COLO668 (cell line): Measurements from ENCODE around the gene PDE12.
A peak's percentile ranks its signal among the peaks of the same experiment; 100 is the strongest.

Experiments
- DNase-seq: peaks from one replicate; lab custom pipeline; 2025; ENCODE audit not compliant: unreplicated experiment; lab: John Stamatoyannopoulos, UW

The PDE12 gene, protein sequence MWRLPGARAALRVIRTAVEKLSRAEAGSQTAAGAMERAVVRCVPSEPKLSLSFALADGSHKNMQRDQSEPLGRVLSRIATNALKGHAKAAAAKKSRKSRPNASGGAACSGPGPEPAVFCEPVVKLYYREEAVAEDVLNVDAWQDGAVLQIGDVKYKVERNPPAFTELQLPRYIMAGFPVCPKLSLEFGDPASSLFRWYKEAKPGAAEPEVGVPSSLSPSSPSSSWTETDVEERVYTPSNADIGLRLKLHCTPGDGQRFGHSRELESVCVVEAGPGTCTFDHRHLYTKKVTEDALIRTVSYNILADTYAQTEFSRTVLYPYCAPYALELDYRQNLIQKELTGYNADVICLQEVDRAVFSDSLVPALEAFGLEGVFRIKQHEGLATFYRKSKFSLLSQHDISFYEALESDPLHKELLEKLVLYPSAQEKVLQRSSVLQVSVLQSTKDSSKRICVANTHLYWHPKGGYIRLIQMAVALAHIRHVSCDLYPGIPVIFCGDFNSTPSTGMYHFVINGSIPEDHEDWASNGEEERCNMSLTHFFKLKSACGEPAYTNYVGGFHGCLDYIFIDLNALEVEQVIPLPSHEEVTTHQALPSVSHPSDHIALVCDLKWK

DNA sequence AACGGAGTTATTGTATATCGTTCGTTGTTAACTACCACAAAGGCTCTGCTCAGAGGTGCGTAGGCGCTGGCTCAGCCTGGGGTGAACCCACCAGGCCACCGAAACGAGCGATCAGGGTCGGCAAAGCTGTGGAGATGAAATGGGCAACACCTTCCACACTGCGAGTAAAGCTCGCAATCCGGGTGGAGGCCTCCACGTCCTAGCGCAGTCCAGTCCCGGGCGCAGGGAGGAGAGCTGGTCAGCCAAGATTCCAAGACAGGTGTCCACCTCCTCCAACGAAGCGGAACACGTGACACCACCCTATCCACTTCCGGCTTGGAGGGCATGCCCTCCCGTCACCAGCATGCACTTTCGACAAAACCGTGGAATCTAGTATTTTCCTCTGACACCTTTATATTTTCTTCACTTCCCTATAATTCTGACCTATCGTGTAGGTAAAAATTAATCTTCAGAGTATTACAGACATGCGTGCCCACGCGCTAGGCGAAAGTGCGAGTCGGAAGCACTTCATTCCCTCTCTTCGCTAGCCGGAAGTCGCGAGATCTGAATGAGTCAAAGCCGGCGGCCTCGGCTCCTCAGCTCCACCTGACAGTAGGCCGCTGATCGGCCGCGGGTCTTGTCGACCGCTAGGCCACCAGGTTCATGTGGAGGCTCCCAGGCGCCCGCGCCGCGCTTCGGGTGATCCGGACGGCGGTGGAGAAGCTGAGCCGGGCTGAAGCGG, at the start of gene PDE12:
Gene PDE12 (plus strand): TSS at position 537 of the 721 bp plus-strand sequence. CDS start 106 bp downstream, at position 643.
- peak; percentile 84 for DNase-seq

DNA sequence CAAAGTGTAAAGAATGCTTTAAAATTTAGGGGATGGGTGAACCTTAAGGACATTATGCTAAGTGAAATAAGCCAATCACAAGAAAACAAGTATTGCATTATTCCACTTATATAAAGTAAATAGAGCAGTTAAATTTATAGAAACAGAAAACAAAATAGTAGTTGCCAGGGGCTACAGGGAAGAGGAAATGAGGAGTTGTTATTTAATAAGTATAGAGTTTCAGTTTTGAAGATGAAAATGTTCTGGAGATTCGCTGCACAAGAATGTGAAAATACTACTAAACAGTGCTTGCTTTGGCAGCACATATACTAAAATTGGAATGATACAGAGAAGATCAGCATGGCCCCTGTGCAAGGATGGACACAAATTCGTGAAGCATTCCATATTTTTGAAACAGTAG, 43.9 kb upstream of the PDE12 start:
- no peak for DNase-seq

DNA sequence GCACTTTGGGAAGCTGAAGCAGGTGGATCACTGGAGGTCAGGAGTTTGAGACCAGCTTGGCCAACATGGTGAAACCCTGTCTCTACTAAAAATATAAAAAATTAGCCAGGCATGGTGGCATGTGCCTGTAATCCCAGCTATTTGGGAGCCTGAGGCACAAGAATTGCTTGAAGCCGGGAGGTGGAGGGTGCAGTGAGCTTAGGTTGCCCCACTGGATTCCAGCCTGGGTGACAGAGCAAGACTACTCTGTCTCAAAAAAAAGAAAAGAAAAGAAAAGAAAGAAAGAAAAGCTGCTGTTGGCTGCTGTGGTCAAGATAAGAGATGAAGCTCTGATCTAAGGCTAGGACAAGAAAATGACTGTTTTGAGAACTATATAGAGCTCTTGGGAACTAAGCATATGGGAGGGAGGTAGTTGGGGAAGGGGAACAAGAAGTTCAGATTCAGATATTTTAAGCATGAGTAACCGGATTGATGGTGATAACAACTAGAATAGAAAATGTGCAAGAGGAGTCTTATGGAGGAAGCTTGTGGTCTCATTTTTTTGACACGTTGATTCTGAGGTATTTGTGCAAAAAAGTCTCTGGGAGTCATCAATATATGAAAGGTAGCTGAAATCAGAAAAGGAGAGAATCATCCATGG, 37.7 kb upstream of the PDE12 start:
- no peak for DNase-seq

DNA sequence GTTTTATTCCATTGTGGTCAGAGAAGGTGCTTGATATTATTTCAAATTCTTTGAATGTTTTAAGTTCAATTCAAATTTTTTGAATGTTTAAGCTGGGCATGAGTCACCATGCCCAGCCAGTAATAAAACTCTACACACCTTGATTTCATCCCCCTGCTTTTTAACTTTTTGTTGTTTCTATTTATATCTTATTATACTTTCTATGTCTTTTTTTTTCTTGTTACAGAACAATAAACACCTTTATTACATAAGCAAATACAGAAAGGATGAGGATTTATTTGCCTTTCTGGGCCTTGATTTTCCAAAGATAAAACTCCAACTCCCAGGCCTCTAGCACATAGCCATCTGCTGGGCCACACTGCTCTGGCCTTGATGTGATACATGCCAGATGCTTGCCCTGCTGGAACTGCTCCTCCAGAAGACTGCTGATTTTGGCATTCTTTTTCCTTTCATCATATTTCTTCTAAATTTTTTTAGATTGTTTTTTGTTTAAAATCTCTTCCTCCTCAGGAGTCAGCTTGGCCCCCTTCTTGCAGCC, 25.9 kb upstream of the PDE12 start:
- DNase-seq, result no peak

DNA sequence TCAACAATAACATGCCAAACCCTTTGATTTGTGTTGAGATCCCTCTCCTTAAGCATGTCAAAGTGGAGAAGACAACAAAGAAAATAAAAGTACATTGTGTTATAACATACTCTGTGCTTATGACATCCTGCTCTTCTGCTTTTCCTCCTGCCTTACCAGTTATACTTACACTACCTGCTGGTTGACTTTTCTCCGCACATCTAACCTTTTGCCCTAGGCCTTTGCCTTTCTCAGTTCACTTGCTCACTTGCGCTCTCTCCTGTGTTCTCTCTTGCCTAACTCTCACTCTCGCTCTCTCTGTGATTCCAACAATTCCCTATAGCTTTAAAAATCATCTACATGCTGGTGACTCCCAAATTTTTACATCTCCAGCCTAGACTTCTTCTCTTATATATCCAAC, 17.6 kb upstream of the PDE12 start:
- DNase-seq, result no peak

DNA sequence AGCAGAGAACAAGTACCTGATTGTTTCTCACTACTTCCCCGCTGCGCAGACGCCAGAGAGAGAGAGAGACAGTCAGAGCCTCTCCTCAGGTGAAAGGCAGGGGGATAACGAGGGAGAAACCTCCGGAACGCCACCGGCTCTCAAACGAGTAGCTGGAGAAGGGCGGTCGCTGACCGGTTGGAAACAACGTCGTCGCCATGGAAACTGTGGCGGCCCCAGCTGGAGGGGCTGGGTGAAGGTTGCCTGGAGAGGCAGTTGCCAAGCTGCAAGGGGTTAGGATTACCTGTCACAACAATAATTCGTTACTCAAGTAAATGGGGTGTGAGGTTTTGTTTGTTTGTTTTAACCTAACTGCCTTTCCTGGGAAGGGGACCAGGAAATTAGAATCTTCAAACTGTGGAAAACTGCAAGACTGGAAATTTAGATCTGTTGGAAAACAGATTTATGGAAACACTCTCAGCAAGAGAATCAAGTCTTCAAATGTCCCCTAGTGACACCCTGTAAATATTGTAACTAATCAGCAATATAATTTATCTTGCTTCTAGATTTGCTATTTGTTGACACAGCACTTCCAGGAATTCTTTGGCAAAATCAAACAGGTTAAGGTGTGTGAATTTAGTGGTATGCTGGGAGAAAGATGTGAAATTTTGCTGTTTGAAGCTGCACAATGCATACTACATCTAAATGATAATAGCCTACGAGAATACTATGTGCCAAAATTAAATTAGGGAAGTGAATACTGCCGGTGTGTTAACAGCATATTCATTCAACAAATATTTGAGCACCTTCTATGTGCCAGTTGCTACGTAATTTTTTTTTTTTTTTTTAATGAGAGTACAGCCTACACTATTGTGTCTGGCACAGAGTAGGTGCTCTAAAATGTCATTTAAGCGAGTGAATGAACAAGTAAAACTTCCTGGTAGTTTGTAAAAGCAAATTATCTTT, 11.6 kb upstream of the PDE12 start, which contains the start of gene DNAH12:
Gene DNAH12 (minus strand): TSS at position 164 of the 945 bp plus-strand sequence. CDS start 1,474 bp downstream, outside the sequence.
- DNase-seq, result peak; percentile 86

DNA sequence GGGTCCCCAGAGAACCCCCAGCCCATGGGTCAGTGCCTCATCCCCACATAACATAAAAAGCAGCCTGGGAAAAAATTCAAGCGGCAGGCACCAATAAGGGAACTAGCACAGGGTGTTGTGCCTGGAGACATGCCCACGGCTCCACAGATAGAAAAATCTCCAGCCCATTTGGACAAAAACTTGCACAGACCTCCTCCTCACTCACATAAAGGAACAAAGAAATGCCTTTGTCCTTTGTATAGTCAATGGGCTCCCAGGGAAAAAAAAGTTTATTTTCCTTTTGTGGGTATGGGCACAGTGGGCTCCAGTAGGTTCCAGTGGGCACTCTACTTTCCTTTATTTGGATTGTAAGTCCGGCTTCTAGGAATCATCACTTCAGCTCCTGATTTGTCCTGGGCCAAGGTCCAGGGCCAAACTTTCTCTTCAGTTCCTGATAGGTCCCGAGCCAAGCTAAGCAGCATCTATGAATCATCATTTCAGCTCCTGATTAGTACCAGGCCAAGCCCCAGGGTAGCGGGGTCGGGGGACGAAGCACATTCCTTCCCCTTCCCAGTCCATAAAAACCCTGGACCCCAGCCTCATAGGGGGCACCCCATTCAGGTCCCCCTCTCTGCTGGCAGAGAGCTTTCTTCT, 10.3 kb upstream of the PDE12 start:
- no peak for DNase-seq

DNA sequence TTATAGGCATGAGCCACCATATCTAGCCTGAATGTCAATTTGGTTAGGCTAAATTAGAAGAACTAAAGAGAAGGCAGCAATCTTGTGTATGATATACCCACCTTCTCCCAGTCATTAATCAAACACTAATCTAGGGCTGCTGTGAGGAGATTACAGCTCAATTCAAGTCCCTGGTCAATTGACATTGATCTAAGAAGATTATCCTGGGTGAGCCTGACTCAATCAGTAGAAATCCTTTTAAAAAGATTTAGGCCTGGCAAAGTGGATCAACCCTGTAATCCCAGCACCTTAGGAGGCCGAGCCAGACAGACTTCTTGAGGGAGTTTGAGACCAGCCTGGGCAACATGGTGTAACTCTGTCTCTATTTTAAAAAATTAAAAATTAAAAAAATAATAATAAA, 9.5 kb upstream of the PDE12 start:
- DNase-seq, result no peak

DNA sequence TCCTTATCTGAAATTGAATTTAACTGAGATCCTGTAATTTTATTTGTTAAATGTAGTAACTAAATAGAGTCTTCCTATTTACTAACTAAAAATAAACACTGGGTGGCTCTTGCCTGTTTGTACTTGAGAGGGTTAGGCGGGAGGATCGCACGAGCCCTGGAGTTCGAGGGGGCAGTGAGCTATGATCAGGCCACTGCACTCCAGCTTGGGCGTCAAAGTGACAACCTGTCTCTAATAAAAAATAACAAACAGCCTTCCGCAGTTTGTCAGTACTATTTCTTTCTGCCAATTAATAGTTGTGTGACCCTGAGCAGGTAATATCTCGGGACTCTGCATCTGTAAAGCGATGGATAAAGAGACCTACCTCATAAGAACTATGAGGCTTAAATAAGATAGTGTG, 768 bp upstream of the PDE12 start:
- peak; percentile 22 for DNase-seq

DNA sequence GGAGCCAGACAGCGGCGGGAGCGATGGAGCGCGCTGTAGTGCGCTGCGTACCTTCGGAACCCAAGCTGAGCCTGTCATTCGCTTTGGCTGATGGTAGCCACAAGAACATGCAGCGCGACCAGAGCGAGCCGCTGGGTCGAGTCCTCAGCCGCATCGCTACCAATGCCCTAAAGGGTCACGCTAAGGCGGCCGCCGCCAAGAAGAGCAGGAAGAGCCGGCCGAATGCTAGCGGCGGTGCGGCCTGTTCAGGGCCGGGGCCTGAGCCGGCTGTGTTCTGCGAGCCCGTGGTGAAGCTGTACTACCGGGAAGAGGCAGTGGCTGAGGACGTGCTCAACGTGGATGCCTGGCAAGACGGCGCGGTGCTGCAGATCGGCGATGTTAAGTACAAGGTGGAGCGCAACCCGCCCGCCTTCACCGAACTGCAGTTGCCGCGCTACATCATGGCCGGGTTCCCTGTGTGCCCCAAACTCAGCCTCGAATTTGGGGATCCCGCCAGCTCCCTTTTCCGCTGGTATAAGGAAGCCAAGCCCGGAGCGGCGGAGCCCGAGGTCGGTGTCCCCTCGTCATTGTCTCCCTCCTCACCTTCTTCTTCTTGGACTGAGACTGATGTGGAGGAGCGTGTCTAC, 498 bp downstream of the PDE12 start:
- peak; percentile 44 for DNase-seq

DNA sequence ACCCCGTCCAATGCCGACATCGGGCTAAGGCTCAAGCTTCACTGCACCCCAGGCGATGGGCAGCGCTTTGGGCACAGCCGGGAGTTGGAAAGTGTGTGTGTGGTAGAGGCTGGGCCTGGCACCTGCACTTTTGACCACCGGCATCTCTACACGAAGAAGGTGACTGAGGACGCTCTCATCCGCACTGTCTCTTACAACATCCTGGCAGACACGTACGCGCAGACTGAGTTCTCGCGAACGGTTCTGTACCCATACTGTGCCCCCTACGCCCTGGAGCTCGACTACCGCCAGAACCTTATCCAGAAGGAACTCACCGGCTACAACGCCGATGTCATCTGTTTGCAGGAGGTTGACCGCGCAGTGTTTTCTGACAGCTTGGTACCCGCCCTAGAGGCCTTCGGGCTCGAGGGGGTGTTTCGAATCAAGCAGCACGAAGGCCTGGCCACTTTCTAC, 1.0 kb downstream of the PDE12 start:
- peak; percentile 31 for DNase-seq

DNA sequence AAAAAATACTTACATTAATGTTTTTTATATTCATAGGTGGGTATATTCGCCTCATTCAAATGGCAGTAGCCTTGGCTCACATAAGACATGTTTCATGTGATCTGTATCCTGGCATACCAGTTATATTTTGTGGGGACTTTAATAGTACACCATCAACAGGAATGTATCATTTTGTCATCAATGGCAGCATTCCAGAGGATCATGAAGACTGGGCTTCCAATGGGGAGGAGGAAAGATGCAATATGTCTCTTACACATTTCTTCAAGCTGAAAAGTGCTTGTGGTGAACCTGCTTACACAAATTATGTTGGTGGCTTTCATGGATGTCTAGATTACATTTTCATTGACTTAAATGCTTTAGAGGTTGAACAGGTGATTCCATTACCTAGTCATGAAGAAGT, 3.5 kb downstream of the PDE12 start:
- DNase-seq, result no peak

DNA sequence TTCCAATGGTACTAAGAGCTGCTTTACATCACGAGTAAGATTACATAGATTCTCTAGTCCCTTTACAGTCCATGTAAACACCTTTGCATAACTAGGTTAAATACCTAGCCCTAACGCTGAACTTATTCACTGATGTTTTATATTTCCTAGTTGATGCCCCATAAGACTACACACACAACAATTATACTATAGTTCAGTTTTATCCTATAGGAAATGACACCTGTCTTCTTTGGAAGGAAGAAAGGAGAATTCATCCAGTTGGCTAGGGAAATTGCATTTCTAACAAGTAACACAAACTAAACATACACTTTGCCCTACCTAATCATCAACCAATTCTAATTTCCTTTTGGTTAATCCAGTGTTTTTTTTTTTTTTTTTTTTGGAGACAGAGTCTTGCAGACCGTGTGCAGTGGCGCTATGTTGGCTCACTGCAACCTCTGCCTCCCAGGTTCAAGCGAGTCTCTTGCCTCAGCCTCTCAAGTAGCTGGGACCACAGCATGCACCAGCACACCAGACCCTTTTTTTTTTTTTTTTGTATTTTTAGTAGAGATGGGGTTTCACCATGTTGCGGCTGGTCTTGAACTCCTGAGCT, 13.9 kb downstream of the PDE12 start:
- DNase-seq, result no peak

DNA sequence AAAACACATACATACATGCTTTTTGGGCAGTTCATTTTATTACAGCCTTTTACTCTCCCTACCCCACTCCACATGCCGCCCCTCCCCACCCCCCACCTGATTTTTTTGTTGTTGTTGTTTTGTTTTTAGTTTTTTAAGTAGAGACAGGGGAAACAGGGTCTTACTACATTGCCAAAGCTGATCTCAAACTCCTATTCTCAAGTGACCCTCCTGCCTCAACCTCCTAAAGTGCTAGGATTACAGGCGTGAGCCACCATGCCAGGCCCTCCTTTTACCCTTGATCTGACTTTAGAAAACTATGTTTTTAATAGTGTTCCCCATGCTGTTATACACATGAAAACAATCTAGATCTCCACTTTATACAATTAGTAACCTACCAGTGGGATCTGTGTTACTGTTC, 14.8 kb downstream of the PDE12 start:
- DNase-seq, result no peak

DNA sequence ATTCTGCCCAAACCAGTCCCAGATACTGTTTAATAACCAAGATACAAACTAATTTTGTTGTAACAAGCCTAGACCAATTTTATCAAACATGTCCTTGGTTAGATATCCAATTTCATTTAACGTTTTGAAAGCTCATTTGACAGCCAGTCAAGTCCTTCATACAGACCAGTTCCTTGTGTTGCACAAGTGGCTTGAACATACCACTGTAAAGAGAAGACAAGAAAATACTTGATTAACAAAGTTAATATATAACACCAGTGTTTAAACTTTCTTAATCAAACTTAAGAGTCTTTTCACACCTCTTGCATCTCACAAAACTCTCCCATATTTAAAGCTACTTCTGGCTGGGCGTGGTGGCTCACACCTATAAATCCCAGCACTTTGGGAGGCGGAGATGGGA, 16.0 kb downstream of the PDE12 start:
- DNase-seq, result no peak

DNA sequence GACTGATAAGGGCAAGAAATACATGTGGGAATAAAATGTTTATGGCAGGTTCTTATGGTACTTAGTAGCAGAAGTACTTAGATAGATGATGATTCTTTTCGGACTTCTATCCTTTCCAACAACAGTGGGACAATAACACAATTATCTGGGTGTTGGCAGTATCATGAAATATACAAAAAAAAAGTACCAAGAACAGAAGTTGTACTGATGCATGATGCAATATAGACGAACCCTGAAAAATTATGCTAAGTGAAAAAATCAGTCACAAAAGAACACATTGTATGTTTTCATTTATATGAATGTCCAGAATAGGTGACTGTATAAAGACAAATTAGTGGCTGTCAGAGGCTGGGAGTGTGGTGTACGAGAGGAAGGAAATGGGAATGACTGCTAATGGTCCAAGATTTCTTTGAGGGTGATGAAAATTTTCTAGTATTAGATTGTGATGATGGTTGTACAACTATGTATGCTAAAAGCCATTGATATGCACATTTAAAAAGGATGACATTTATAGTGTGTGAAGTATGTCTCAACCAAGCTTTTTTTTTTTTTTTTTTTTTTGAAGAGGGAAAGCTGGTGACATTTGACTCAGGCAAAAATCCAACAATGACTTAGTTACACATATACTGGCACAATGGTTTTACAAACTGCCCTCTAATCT, 20.0 kb downstream of the PDE12 start:
- DNase-seq, result no peak

DNA sequence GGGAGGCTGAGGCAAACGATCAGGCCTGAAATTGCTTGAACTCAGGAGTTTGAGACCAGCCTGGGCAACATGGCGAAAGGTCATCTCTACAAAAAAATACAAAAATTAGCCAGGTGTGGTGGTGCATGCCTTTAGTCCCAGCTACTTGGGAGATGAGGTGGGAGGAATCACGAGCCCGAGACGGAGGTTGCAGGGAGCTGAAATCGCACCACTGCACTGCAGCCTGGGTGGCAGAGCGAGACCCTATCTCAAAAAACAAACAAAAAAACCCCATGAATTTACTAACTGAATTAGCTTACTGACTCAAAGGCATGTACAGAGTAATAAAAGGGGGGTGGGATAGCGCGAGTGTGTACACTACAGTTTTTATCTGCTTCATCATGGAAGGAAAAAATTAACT, 21.7 kb downstream of the PDE12 start:
- DNase-seq, result no peak
